GM12865 (cell line): ENCODE results near the gene NTRK2.

Experiments
- DNase-seq: peaks from one replicate; pipeline ENCODE4 v3.0.0; 2010; ENCODE audit warnings: low read depth
- H3K4me3 ChIP-seq: 2 replicates; pipeline ENCODE4 v1.5.1; 2011; ENCODE audit warnings: mild to moderate bottlenecking, low read depth, low read length, control low read depth
- CTCF ChIP-seq: IDR thresholded peaks from 2 replicates; pipeline ENCODE4 v1.5.1; 2011; ENCODE audit warnings: low read length, control low read depth, low read depth, inconsistent platforms; ENCODE audit not compliant: insufficient read depth; ENCODE audit errors: missing control alignments

The NTRK2 gene

DNA sequence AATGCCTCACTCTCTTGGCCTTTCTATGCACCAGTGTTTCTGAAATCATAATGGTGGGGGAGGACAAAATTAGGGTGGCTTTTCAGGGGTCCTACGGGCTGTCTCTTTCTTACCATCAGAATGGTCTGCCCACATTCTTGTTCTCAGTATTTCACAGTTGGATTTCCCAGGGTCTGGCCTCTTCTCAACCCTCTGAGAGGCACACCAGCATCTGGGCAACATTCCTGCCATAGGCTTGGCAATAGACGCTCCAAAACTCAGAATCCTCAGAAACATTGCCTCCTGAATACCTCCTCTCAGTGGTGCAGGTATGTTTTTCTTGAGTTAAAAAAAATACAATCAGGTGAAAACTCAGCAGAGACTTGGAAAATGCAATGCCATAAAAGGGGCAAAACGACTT, 358.3 kb downstream of the NTRK2 start:
- TF ChIP-seq CTCF = no peak
- no peak overlapping the region for H3K4me3 ChIP-seq
- no peak for DNase-seq

DNA sequence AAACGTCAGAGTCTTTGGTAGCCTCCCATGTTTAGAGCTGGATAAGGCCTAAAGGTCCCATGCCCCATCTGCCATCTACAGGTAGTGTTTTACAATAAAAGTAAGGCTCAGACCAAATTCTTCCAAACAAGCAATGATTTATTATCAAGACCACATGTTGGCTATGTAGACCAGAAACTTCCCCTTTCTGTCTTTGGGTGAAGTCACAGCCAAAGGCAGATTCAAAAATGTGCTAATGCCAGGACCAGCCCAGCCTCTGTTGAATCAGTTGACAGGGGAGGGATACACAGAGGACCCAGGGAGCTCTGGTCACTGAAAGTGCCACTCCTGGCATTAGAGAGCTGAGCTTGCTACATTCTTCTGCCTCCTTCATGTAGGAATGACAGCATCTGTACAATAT, 360.8 kb downstream of the NTRK2 start:
- no peak for TF ChIP-seq CTCF
- no peak for DNase-seq
- H3K4me3 ChIP-seq = no peak overlapping the region

DNA sequence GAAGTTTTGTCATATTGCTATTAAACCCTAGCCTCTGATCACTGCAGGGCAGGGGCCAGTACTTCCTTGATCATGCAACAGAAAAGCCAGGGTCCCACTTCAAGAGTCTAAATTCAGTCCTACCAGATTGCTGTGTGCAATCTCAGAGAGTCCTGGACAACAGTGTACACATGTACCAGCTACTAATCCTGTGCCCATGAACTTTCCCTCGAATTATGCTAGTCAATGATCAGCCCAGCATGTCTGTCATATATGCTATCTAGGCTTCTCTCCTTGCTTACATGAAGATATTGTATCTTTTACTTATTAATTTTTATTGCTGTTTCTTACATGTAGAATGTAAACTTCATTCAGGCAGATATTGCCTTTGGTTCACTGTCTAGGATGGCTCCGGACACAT, 367.0 kb downstream of the NTRK2 start:
- TF ChIP-seq CTCF = no peak
- no peak for DNase-seq
- H3K4me3 ChIP-seq = no peak overlapping the region

- no peak overlapping the region for H3K4me3 ChIP-seq
- DNase-seq = no peak
- no peak for TF ChIP-seq CTCF
These were observed 368.5 kb downstream of the NTRK2 start for GRCh38 chr9:85038061-85038460.

GRCh38 chr9:85038824-85039608, 369.5 kb downstream of the NTRK2 start:
- no peak for DNase-seq
- TF ChIP-seq CTCF = no peak
- no peak overlapping the region for H3K4me3 ChIP-seq

DNA sequence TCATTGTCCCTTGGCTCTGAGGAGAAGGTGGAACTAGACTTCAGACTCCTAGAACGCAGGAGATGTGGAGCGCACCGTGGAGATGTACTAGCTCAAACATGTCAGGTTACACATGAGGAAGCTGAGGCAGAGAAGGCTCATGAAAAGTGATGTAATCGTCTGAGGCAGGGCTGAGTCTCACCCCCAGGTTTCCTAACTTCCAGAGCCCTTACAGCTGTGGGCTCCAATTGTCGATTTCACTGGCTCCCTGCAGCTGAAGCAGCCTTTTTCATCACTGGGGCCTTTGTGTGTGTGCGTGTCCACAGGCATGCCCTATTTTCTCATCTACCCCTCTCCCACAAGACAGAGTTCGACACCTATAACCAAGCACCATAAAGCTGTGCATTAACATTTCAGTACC, 370.6 kb downstream of the NTRK2 start:
- H3K4me3 ChIP-seq = no peak overlapping the region
- DNase-seq = no peak
- TF ChIP-seq CTCF = no peak
